GM12878 (cell line): ENCODE results near the gene ZFP64. TPM values are rescaled to one million over a fixed set of nuclear protein-coding genes. Genes with fewer than 3 reads are reported as not detected.

ENCODE experiments used
- ATAC-seq: fragments of 200-7000 bp; cut with Tn5 transposase; 3 replicates; pipeline ENCODE4 v1.9.1; 2020; ENCODE audit warnings: mild to moderate bottlenecking, moderate library complexity
- BruUV-seq: library from RNA; stranded (reverse); fragments of 400-500 nt; replicated peaks from 2 replicates; lab custom pipeline; 2021; lab: Mats Ljungman, UMichigan
- CTCF ChIA-PET: fragments of 300-600 bp; sonication (Branson Sonifier 250); formaldehyde crosslinking; extraction: SDS; loops from one replicate; lab custom pipeline; 2021; ENCODE audit warnings: inconsistent platforms; lab: Yijun Ruan, JAX
- POLR2A ChIA-PET: fragments of 350-600 bp; formaldehyde crosslinking; extraction: SDS; loops from one replicate; lab custom pipeline; 2021; ENCODE audit warnings: inconsistent platforms; lab: Charles Lee
- RAD21 ChIA-PET: fragments of 300-600 bp; sonication (Branson Sonifier 250); formaldehyde crosslinking; loops from one replicate; lab custom pipeline; 2023; ENCODE audit warnings: antibody characterized with exemption; ENCODE audit not compliant: unreplicated experiment; lab: Charles Lee
- SMC1A ChIA-PET: fragments of 300-600 bp; sonication (Branson Sonifier 250); formaldehyde crosslinking; loops from one replicate; lab custom pipeline; 2023; ENCODE audit not compliant: unreplicated experiment, uncharacterized antibody; lab: Charles Lee
- DNase-seq: peaks from one replicate; pipeline ENCODE4 v3.0.0-alpha.2; 2011; ENCODE audit warnings: low read depth, low spot score
- FAIRE-seq: peaks from 3 replicates; lab custom pipeline; 2011; peaks lifted over from hg19 to GRCh38; lab: Jason Lieb, UNC
- H2AFZ ChIP-seq: 2 replicates; pipeline ENCODE4 v1.6.0; 2011; ENCODE audit warnings: low read depth, low read length, control low read depth; ENCODE audit not compliant: control insufficient read depth
- H3K27ac ChIP-seq: 2 replicates; pipeline ENCODE4 v1.5.1; 2011; ENCODE audit warnings: control low read depth; ENCODE audit not compliant: control insufficient read depth, insufficient read depth
- H3K27me3 ChIP-seq, 2 experiments: replicated peaks in 1 of 2; 2 replicates each; pipeline versions ENCODE4 v1.6.0 to v1.6.1; 2011; ENCODE audit warnings: low read length in 1 of 2; ENCODE audit not compliant: control insufficient read depth in 2 of 2, insufficient read depth in 2 of 2
- H3K36me3 ChIP-seq, 2 experiments: 2 replicates each; pipeline ENCODE4 v1.5.1; 2011; ENCODE audit warnings: low read length in 1 of 2; ENCODE audit not compliant: control insufficient read depth in 2 of 2, insufficient read depth in 2 of 2
- H3K4me1 ChIP-seq: 2 replicates; pipeline ENCODE4 v1.6.1; 2011; ENCODE audit warnings: mild to moderate bottlenecking, low read length, moderate library complexity, mixed read lengths; ENCODE audit not compliant: control insufficient read depth, insufficient read depth
- H3K4me2 ChIP-seq: 2 replicates; pipeline ENCODE4 v1.6.0; 2011; ENCODE audit warnings: control low read depth; ENCODE audit not compliant: control insufficient read depth, insufficient read depth
- H3K4me3 ChIP-seq: fragments of 200-600 bp; sonication (generic); 2 replicates; pipeline ENCODE4 v1.5.1; 2016
- H3K79me2 ChIP-seq: 2 replicates; pipeline ENCODE4 v1.6.0; 2011; ENCODE audit warnings: low read length; ENCODE audit not compliant: control insufficient read depth, insufficient read depth
- H3K9ac ChIP-seq: 2 replicates; pipeline ENCODE4 v1.8.0; 2011; ENCODE audit warnings: low read length, control low read depth, mixed read lengths; ENCODE audit not compliant: control insufficient read depth, insufficient read depth
- H3K9me3 ChIP-seq: replicated peaks from 3 replicates; pipeline ENCODE4 v1.5.1; 2011; ENCODE audit warnings: mild to moderate bottlenecking, low read length; ENCODE audit not compliant: control insufficient read depth, insufficient read depth
- H4K20me1 ChIP-seq: 2 replicates; pipeline ENCODE4 v1.6.0; 2011; ENCODE audit not compliant: control insufficient read depth, insufficient read depth
- CBX3 ChIP-seq: fragments of 200-600 bp; sonication (generic); IDR thresholded peaks from 2 replicates; pipeline ENCODE4 v1.6.1; 2016; ENCODE audit warnings: low read depth, borderline replicate concordance
- MTA2 ChIP-seq: fragments of 450-650 bp; IDR thresholded peaks from 2 replicates; pipeline ENCODE4 v1.6.1; 2016; ENCODE audit warnings: low read depth, mild to moderate bottlenecking, moderate library complexity
- NFYB ChIP-seq: IDR thresholded peaks from 2 replicates; pipeline ENCODE4 v1.6.1; 2011; ENCODE audit warnings: low read depth, mild to moderate bottlenecking, low read length, improper control_type of control experiment, moderate library complexity; ENCODE audit not compliant: insufficient read depth
- POLR2AphosphoS2 ChIP-seq: IDR thresholded peaks from 2 replicates; pipeline ENCODE4 v1.6.1; 2011; ENCODE audit warnings: low read depth, mild to moderate bottlenecking, low read length, improper control_type of control experiment, moderate library complexity
- REST ChIP-seq: IDR thresholded peaks from 2 replicates; pipeline ENCODE4 v1.6.1; 2012; ENCODE audit warnings: mild to moderate bottlenecking, low read depth, low read length
- SMAD1 ChIP-seq: fragments of 450-650 bp; IDR thresholded peaks from 2 replicates; pipeline ENCODE4 v1.6.1; 2018; ENCODE audit warnings: mild to moderate bottlenecking, low read depth; ENCODE audit not compliant: partially characterized antibody
- SREBF1 ChIP-seq: IDR thresholded peaks from 2 replicates; pipeline ENCODE4 v1.6.1; 2012; ENCODE audit warnings: mild to moderate bottlenecking, low read length
- SREBF2 ChIP-seq: IDR thresholded peaks from 2 replicates; pipeline ENCODE4 v1.6.1; 2012; ENCODE audit warnings: mild to moderate bottlenecking, low read length
- STAT3 ChIP-seq: IDR thresholded peaks from 2 replicates; pipeline ENCODE4 v1.6.1; 2011; ENCODE audit warnings: low read depth, low read length, improper control_type of control experiment
- TBL1XR1 ChIP-seq: IDR thresholded peaks from 2 replicates; pipeline ENCODE4 v1.6.1; 2012; ENCODE audit warnings: low read depth, low read length, improper control_type of control experiment
- WGBS: methylation state at CpG from one replicate; pipeline ENCODE4 v1.1.6; 2016; ENCODE audit warnings: low lambda C conversion rate; ENCODE audit not compliant: insufficient replicate concordance, insufficient coverage; ENCODE audit errors: missing lambda C conversion rate; 5-methylcytosine and 5-hydroxymethylcytosine counted together
- in situ Hi-C: fragments of 300-500 bp; cut with MboI; formaldehyde crosslinking; loops from 9 replicates; pipeline ENCODE4 v1.14.3; 2018; ENCODE audit warnings: mixed read lengths
- intact Hi-C: fragments of 100-400 bp; cut with micrococcal nuclease; formaldehyde crosslinking; loops from one replicate; pipeline ENCODE4 v1.14.2; 2022; ENCODE audit not compliant: unreplicated experiment
- polyA plus RNA-seq, 11 experiments: library from polyadenylated mRNA; depleted of rRNA in 4 of 11; unstranded in 6 of 11; stranded (reverse) in 5 of 11; fragments of >200 nt; fragmentation: Nextera tagmentation in 4 of 11; fragmentation: Illumina TruSeq in 1 of 11; extraction: Ambion mirVana in 4 of 11; extraction: Trizol in 1 of 11; gene quantifications; 1 replicate in 1 of 11; 2 replicates in 10 of 11; pipeline versions ENCODE4 v1.2.1 to v1.2.3, GENCODE V29; 2011 to 2016; ENCODE audit warnings: inconsistent platforms in 2 of 11, missing spikeins in 2 of 11, low read depth in 1 of 11
- total RNA-seq, 4 experiments: library from RNA; depleted of rRNA in 3 of 4; stranded (reverse); fragments of >200 nt in 3 of 4; fragmentation: Illumina TruSeq in 1 of 4; extraction: Trizol in 1 of 4; gene quantifications; 2 replicates each; pipeline versions ENCODE4 v1.2.1 to v1.2.3, GENCODE V29; 2013 to 2021
- TF ChIP-seq, protein P1 (sequence below): IDR thresholded peaks from 2 replicates; pipeline ENCODE4 v1.6.1; 2011; ENCODE audit warnings: low read depth, mild to moderate bottlenecking, low read length, moderate library complexity, borderline replicate concordance; ENCODE audit errors: extremely low read depth
- TF ChIP-seq, protein P2 (sequence below): fragments of 450-650 bp; IDR thresholded peaks from 2 replicates; pipeline ENCODE4 v1.6.1; 2018; ENCODE audit warnings: mild to moderate bottlenecking, low read depth, moderate library complexity; ENCODE audit not compliant: partially characterized antibody

ZFP64 gene
- total and polyA plus RNA-seq, 10 of the 15 experiments (the other 5 are each of a cell fraction or from before 2014, with no cell fraction given): 2.3 to 21.8 (median 11.8) TPM

DNA sequence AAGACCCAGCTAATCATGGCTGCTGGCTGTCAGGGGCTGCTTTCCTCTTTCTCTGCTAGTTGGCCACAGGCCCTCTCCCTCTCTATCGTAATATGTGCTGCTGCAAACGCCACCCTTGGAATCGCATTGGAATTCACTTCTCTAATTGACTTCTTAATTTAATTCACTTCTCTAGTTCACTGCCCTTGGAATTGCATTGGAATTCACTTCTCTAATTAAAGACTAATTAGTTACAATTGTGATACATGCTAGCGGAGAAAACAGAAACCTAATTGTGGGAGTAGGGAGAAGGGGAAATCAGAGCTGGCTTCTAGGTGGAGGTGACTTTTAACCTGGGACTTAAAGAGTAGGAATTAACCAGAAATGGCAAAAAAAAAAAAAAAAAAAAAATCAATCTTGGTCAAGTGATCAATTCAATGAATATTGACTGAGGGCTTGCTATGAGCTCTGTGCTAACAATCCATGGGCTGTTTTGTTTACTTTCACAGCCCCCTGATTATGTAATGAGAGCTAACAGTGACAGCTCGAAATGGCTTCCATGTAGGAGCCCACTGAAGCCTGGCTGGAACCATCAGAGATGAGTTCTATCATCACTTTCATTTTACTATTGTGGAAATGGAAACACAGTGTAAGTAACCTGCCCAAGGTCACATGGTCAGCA is 11.3 kb downstream of the ZFP64 start (continued):
- TF ChIP-seq, protein P1, sequence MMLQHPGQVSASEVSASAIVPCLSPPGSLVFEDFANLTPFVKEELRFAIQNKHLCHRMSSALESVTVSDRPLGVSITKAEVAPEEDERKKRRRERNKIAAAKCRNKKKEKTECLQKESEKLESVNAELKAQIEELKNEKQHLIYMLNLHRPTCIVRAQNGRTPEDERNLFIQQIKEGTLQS: no peak

DNA sequence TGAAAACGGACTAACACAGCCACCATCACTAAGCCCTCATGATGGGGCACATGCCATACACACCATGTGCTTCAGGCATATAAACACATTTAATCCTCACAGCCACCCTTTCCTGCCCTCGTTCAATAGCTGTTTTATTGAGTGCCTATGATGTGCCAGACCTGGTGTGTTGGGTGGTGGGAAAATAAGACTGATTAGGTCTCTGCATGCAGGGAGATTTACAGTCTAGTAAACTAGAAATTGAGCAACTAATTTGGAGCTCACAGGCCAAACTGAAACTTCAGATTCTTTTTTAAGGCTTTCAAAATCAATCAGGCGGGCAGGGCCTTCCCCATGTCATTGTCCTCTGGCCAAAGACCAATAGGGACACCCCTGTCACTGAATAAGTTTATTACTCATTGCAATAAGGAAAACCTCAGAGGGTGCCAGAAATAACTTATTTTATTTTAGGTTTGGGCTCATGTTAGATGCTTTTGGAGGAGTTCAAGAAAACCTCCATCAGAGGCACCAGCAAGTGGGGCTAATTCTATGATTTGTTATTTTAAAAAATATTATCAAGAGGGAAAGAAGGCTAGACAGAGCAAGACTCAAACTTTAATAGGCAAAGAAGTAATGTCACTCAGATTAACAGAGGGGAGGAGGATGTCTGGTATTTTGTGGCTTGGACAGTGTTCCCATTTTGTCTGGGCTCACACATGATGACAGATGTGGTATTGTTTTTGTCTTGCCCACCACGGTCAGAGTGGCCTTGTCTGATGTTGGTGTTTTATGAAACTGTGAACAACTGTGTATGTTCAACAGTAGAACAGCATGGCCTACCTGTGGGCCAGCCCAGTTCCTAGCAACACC is 12.0 kb downstream of the ZFP64 start:
- 0% methylated on average over 4 of the region's 4 CpGs for WGBS
- Histone ChIP-seq H3K4me1 (peaks cover 40% of the 10 kb centered on the region), H2AFZ (peak overlapping the region; percentile 36), H3K79me2 (peaks cover 6% of the 10 kb centered on the region), H4K20me1 (no peaks in the 10 kb centered on the region), H3K9ac (peak overlapping the region; percentile 49), H3K36me3 (peaks cover 0 to 14% of the 10 kb centered on the region in 2 experiments; a peak in 2 of 4 replicates), H3K27ac (peak overlapping the region; percentile 93), H3K4me3 (peak overlapping the region; percentile 1; the same call in 1 of the 2 replicates), H3K9me3 (peaks cover 12% of the 10 kb centered on the region; the same call in 2 of the 3 replicates), H3K27me3 (no peaks in the 10 kb centered on the region), H3K4me2 (peak overlapping the region; percentile 78)
- ChIA-PET RAD21 (interaction anchor here (1.1 to 4.5 kb wide), 7 partner anchors 9 to 52 kb away, joined by 3 to 42 read pairs (median 6); partner anchors contain the start of gene ZFP64), POLR2A (interaction anchor here (0.5 to 4.6 kb wide), 7 partner anchors 11 to 1615 kb away, joined by 3 to 40 read pairs (median 5); partner anchors contain the start of gene ZFP64), SMC1A (interaction anchor here (0.7 to 2.6 kb wide), 10 partner anchors 11 to 1557 kb away, joined by 3 to 24 read pairs (median 4); partner anchors contain the start of gene ZFP64), CTCF (interaction anchor here (0.6 to 2.1 kb wide), 6 partner anchors 11 to 52 kb away, joined by 3 to 18 read pairs (median 8); partner anchors contain the start of gene ZFP64)
- BruUV-seq: no TSS peak
- DNase-seq: peak; percentile 94
- FAIRE-seq: peak; percentile 92
- intact Hi-C loops: no loop called here
- peak; percentile 93 for ATAC-seq
- in situ Hi-C loops: loop anchor here (25.0 kb wide), 2 partner anchors 1367 to 1558 kb away; no protein-coding TSS in a partner anchor
- no peak for TF ChIP-seq CBX3
- TF ChIP-seq SREBF2: no peak
- TF ChIP-seq SREBF1: peak; percentile 55; the same call in 1 of the 2 replicates
- TF ChIP-seq STAT3: no peak; the same call in 1 of the 2 replicates
- TF ChIP-seq, protein P2, sequence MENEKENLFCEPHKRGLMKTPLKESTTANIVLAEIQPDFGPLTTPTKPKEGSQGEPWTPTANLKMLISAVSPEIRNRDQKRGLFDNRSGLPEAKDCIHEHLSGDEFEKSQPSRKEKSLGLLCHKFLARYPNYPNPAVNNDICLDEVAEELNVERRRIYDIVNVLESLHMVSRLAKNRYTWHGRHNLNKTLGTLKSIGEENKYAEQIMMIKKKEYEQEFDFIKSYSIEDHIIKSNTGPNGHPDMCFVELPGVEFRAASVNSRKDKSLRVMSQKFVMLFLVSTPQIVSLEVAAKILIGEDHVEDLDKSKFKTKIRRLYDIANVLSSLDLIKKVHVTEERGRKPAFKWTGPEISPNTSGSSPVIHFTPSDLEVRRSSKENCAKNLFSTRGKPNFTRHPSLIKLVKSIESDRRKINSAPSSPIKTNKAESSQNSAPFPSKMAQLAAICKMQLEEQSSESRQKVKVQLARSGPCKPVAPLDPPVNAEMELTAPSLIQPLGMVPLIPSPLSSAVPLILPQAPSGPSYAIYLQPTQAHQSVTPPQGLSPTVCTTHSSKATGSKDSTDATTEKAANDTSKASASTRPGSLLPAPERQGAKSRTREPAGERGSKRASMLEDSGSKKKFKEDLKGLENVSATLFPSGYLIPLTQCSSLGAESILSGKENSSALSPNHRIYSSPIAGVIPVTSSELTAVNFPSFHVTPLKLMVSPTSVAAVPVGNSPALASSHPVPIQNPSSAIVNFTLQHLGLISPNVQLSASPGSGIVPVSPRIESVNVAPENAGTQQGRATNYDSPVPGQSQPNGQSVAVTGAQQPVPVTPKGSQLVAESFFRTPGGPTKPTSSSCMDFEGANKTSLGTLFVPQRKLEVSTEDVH: no peak
- TF ChIP-seq REST: no peak
- TF ChIP-seq SMAD1: no peak
- TF ChIP-seq TBL1XR1: peak; percentile 98
- TF ChIP-seq MTA2: peak; percentile 97
- TF ChIP-seq NFYB: no peak
- no peak for TF ChIP-seq POLR2AphosphoS2
